Measurements from ENCODE around the gene NXPE4.

GRCh38 chr11:114594703-114595102, 883 bp downstream of the NXPE4 start:
- TF ChIP-seq EZH2 (IDR thresholded peaks at IDR 0.05) (no peak), POLR2AphosphoS5 (IDR thresholded peaks at IDR 0.05; ENCODE audit: borderline replicate concordance, low read depth, low read length) (no peak), FOXP2 (optimal IDR thresholded peaks at IDR 0.05; ENCODE audit: control extremely low read depth, extremely low read length, insufficient read depth) (no peak)
